ENCODE data around the gene PERCC1.

DNA sequence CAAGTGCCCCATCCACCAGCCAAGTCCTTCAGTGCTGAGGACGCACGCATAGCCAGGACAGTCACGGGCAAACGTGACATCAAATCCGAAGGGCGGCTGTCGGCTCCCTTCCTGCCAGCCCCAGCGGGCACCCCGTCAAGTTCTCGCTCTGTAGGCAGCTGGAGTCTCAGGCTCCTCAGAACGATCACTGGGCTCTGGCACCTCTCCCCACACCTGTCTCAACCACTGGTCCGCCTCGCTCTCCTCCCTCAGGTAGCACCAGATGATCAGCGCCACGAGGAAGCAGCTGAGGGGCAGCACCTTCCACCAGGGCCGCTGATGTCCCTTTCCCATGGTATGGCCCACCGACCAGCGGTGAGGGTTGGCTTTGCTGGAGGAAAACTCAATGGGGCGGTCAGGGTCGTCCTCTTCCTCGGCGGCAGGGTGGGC, 10.8 kb upstream of the PERCC1 start:
- TF ChIP-seq, protein P1, sequence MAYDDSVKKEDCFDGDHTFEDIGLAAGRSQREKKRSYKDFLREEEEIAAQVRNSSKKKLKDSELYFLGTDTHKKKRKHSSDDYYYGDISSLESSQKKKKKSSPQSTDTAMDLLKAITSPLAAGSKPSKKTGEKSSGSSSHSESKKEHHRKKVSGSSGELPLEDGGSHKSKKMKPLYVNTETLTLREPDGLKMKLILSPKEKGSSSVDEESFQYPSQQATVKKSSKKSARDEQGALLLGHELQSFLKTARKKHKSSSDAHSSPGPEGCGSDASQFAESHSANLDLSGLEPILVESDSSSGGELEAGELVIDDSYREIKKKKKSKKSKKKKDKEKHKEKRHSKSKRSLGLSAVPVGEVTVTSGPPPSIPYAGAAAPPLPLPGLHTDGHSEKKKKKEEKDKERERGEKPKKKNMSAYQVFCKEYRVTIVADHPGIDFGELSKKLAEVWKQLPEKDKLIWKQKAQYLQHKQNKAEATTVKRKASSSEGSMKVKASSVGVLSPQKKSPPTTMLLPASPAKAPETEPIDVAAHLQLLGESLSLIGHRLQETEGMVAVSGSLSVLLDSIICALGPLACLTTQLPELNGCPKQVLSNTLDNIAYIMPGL (CRISPR knock-in tag; IDR thresholded peaks at IDR 0.05), result no peak
- TF ChIP-seq, protein P2, sequence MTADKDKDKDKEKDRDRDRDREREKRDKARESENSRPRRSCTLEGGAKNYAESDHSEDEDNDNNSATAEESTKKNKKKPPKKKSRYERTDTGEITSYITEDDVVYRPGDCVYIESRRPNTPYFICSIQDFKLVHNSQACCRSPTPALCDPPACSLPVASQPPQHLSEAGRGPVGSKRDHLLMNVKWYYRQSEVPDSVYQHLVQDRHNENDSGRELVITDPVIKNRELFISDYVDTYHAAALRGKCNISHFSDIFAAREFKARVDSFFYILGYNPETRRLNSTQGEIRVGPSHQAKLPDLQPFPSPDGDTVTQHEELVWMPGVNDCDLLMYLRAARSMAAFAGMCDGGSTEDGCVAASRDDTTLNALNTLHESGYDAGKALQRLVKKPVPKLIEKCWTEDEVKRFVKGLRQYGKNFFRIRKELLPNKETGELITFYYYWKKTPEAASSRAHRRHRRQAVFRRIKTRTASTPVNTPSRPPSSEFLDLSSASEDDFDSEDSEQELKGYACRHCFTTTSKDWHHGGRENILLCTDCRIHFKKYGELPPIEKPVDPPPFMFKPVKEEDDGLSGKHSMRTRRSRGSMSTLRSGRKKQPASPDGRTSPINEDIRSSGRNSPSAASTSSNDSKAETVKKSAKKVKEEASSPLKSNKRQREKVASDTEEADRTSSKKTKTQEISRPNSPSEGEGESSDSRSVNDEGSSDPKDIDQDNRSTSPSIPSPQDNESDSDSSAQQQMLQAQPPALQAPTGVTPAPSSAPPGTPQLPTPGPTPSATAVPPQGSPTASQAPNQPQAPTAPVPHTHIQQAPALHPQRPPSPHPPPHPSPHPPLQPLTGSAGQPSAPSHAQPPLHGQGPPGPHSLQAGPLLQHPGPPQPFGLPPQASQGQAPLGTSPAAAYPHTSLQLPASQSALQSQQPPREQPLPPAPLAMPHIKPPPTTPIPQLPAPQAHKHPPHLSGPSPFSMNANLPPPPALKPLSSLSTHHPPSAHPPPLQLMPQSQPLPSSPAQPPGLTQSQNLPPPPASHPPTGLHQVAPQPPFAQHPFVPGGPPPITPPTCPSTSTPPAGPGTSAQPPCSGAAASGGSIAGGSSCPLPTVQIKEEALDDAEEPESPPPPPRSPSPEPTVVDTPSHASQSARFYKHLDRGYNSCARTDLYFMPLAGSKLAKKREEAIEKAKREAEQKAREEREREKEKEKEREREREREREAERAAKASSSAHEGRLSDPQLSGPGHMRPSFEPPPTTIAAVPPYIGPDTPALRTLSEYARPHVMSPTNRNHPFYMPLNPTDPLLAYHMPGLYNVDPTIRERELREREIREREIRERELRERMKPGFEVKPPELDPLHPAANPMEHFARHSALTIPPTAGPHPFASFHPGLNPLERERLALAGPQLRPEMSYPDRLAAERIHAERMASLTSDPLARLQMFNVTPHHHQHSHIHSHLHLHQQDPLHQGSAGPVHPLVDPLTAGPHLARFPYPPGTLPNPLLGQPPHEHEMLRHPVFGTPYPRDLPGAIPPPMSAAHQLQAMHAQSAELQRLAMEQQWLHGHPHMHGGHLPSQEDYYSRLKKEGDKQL (CRISPR knock-in tag; IDR thresholded peaks at IDR 0.05; ENCODE audit: borderline replicate concordance), result no peak
- TF ChIP-seq, protein P3, sequence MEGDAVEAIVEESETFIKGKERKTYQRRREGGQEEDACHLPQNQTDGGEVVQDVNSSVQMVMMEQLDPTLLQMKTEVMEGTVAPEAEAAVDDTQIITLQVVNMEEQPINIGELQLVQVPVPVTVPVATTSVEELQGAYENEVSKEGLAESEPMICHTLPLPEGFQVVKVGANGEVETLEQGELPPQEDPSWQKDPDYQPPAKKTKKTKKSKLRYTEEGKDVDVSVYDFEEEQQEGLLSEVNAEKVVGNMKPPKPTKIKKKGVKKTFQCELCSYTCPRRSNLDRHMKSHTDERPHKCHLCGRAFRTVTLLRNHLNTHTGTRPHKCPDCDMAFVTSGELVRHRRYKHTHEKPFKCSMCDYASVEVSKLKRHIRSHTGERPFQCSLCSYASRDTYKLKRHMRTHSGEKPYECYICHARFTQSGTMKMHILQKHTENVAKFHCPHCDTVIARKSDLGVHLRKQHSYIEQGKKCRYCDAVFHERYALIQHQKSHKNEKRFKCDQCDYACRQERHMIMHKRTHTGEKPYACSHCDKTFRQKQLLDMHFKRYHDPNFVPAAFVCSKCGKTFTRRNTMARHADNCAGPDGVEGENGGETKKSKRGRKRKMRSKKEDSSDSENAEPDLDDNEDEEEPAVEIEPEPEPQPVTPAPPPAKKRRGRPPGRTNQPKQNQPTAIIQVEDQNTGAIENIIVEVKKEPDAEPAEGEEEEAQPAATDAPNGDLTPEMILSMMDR (IDR thresholded peaks at IDR 0.05 in 2 of 3, conservative IDR thresholded peaks at IDR 0.05 in 1 of 3; ENCODE audit: insufficient read depth in 2 of 3, low read depth in 1 of 3, low read length in 3 of 3), result 0 out of 6 replicates have a peak, but pooled peaks of 1 of the 3 experiments have one; percentile 2
- TF ChIP-seq, protein P4, sequence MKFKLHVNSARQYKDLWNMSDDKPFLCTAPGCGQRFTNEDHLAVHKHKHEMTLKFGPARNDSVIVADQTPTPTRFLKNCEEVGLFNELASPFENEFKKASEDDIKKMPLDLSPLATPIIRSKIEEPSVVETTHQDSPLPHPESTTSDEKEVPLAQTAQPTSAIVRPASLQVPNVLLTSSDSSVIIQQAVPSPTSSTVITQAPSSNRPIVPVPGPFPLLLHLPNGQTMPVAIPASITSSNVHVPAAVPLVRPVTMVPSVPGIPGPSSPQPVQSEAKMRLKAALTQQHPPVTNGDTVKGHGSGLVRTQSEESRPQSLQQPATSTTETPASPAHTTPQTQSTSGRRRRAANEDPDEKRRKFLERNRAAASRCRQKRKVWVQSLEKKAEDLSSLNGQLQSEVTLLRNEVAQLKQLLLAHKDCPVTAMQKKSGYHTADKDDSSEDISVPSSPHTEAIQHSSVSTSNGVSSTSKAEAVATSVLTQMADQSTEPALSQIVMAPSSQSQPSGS (CRISPR knock-in tag; IDR thresholded peaks at IDR 0.05), result no peak
- TF ChIP-seq, protein P5, sequence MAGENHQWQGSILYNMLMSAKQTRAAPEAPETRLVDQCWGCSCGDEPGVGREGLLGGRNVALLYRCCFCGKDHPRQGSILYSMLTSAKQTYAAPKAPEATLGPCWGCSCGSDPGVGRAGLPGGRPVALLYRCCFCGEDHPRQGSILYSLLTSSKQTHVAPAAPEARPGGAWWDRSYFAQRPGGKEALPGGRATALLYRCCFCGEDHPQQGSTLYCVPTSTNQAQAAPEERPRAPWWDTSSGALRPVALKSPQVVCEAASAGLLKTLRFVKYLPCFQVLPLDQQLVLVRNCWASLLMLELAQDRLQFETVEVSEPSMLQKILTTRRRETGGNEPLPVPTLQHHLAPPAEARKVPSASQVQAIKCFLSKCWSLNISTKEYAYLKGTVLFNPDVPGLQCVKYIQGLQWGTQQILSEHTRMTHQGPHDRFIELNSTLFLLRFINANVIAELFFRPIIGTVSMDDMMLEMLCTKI (IDR thresholded peaks at IDR 0.05; ENCODE audit: partially characterized antibody), result no peak
- TF ChIP-seq TAF15 (IDR thresholded peaks at IDR 0.05; ENCODE audit: low read depth, low read length) (no peak), SMARCC2 (IDR thresholded peaks at IDR 0.05; ENCODE audit: low read depth) (no peak), SNIP1 (IDR thresholded peaks at IDR 0.05; ENCODE audit: low read depth) (no peak), ZNF263 (CRISPR knock-in tag; IDR thresholded peaks at IDR 0.05; ENCODE audit: borderline replicate concordance) (no peak), DDX20 (tag; IDR thresholded peaks at IDR 0.05; ENCODE audit: low read depth) (no peak), CEBPB (tag; IDR thresholded peaks at IDR 0.05) (no peak), ZNF175 (CRISPR knock-in tag; IDR thresholded peaks at IDR 0.05; ENCODE audit: low read depth) (no peak)
- TF ChIP-seq, protein P6, sequence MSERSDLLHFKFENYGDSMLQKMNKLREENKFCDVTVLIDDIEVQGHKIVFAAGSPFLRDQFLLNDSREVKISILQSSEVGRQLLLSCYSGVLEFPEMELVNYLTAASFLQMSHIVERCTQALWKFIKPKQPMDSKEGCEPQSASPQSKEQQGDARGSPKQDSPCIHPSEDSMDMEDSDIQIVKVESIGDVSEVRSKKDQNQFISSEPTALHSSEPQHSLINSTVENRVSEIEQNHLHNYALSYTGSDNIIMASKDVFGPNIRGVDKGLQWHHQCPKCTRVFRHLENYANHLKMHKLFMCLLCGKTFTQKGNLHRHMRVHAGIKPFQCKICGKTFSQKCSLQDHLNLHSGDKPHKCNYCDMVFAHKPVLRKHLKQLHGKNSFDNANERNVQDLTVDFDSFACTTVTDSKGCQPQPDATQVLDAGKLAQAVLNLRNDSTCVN (CRISPR knock-in tag; IDR thresholded peaks at IDR 0.05), result no peak
- TF ChIP-seq, protein P7, sequence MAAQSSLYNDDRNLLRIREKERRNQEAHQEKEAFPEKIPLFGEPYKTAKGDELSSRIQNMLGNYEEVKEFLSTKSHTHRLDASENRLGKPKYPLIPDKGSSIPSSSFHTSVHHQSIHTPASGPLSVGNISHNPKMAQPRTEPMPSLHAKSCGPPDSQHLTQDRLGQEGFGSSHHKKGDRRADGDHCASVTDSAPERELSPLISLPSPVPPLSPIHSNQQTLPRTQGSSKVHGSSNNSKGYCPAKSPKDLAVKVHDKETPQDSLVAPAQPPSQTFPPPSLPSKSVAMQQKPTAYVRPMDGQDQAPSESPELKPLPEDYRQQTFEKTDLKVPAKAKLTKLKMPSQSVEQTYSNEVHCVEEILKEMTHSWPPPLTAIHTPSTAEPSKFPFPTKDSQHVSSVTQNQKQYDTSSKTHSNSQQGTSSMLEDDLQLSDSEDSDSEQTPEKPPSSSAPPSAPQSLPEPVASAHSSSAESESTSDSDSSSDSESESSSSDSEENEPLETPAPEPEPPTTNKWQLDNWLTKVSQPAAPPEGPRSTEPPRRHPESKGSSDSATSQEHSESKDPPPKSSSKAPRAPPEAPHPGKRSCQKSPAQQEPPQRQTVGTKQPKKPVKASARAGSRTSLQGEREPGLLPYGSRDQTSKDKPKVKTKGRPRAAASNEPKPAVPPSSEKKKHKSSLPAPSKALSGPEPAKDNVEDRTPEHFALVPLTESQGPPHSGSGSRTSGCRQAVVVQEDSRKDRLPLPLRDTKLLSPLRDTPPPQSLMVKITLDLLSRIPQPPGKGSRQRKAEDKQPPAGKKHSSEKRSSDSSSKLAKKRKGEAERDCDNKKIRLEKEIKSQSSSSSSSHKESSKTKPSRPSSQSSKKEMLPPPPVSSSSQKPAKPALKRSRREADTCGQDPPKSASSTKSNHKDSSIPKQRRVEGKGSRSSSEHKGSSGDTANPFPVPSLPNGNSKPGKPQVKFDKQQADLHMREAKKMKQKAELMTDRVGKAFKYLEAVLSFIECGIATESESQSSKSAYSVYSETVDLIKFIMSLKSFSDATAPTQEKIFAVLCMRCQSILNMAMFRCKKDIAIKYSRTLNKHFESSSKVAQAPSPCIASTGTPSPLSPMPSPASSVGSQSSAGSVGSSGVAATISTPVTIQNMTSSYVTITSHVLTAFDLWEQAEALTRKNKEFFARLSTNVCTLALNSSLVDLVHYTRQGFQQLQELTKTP (IDR thresholded peaks at IDR 0.05; ENCODE audit: low read depth in 1 of 2, partially characterized antibody in 2 of 2), result no peak

All from K562 (cell line).